ENCODE measurements around the gene GRK5. TPM values are rescaled to one million over a fixed set of nuclear protein-coding genes. Genes with fewer than 3 reads are reported as not detected.
A peak's percentile ranks its signal among the peaks of the same experiment; 100 is the strongest.

Gene GRK5
- total RNA-seq, 6 experiments from 2014 or later = 5.9 to 11.5 (median 7.9) TPM

- no peaks in the 10 kb centered on the region for H3K36me3 ChIP-seq
- H3K9me3 ChIP-seq = no peaks in the 10 kb centered on the region
- DNase-seq = no peak
- intact Hi-C loops (cut with DNase I) = no loop called here
- H3K27ac ChIP-seq = peak overlapping the region in 1 of 3 donors; percentile 78
- no CpG with 5 or more reads among the region's 7 CpGs for WGBS (ENCODE audit: insufficient coverage, low coverage, low lambda C conversion rate, missing lambda C conversion rate)
- TF ChIP-seq CTCF (IDR thresholded peaks at IDR 0.05) = no peak
- TF ChIP-seq POLR2A (IDR thresholded peaks at IDR 0.05) = no peak
- no peak for ATAC-seq
- H3K4me1 ChIP-seq = peaks cover 0 to 34% (median 15%) of the 10 kb centered on the region in 4 donors
- H3K4me3 ChIP-seq = no peak overlapping the region
- H3K27me3 ChIP-seq = no peaks in the 10 kb centered on the region
Observed at GRCh38 chr10:119242186-119242585, 34.8 kb downstream of the GRK5 start.

- Histone ChIP-seq H3K4me1 (peaks cover 0 to 34% (median 15%) of the 10 kb centered on the region in 4 donors), H3K27ac (peak overlapping the region; percentile 8 to 63 (median 51)), H3K36me3 (no peaks in the 10 kb centered on the region), H3K27me3 (no peaks in the 10 kb centered on the region), H3K4me3 (no peak overlapping the region), H3K9me3 (no peaks in the 10 kb centered on the region)
- DNase-seq (no peak), ATAC-seq (peak; percentile 34 to 69 (median 60))
- TF ChIP-seq CTCF (IDR thresholded peaks at IDR 0.05) = no peak
- no peak for TF ChIP-seq POLR2A (IDR thresholded peaks at IDR 0.05)
- WGBS (ENCODE audit: insufficient coverage, low coverage, low lambda C conversion rate, missing lambda C conversion rate) = 46% methylated on average over 2 of the region's 2 CpGs
- intact Hi-C loops (cut with DNase I) = no loop called here
Observed at GRCh38 chr10:119243488-119243887, 36.1 kb downstream of the GRK5 start.

- no peak for DNase-seq
Observed at GRCh38 chr10:119243967-119244366, 36.6 kb downstream of the GRK5 start.

GRCh38 chr10:119245272-119245671, 37.9 kb downstream of the GRK5 start:
- no peak overlapping the region for H3K4me3 ChIP-seq
- TF ChIP-seq POLR2A (IDR thresholded peaks at IDR 0.05) = no peak
- no peak for TF ChIP-seq CTCF (IDR thresholded peaks at IDR 0.05)
- H3K27me3 ChIP-seq = no peaks in the 10 kb centered on the region
- no peak overlapping the region for H3K27ac ChIP-seq
- 93% methylated on average over 4 of the region's 5 CpGs for WGBS (ENCODE audit: insufficient coverage, low coverage, low lambda C conversion rate, missing lambda C conversion rate)
- H3K36me3 ChIP-seq = no peaks in the 10 kb centered on the region
- intact Hi-C loops (cut with DNase I) = no loop called here
- no peaks in the 10 kb centered on the region for H3K9me3 ChIP-seq
- DNase-seq (no peak), ATAC-seq (no peak)
- peaks cover 0 to 34% (median 15%) of the 10 kb centered on the region in 4 donors for H3K4me1 ChIP-seq

More at GRCh38 chr10:119243967-119244366, 36.6 kb downstream of the GRK5 start:
- TF ChIP-seq CTCF (IDR thresholded peaks at IDR 0.05) (no peak), POLR2A (IDR thresholded peaks at IDR 0.05) (no peak)
- ATAC-seq = no peak
- Histone ChIP-seq H3K36me3 (no peaks in the 10 kb centered on the region), H3K4me3 (no peak overlapping the region), H3K9me3 (no peaks in the 10 kb centered on the region), H3K27me3 (no peaks in the 10 kb centered on the region), H3K4me1 (peaks cover 0 to 34% (median 15%) of the 10 kb centered on the region in 4 donors), H3K27ac (peak overlapping the region; percentile 8 to 63 (median 51))
- intact Hi-C loops (cut with DNase I) = no loop called here
- WGBS (ENCODE audit: insufficient coverage, low coverage, low lambda C conversion rate, missing lambda C conversion rate) = 27% methylated on average over 1 of the region's 1 CpG

Measured in right lobe of liver (tissue), 6 donors.